Measurements from ENCODE around the gene CTSD. TPM values are rescaled to one million over a fixed set of nuclear protein-coding genes. Genes with fewer than 3 reads are reported as not detected.

Gene CTSD
- total and polyA plus RNA-seq, 4 donors = 310 to 814 (median 553) TPM

- Histone ChIP-seq H3K4me3 (ENCODE audit: low read depth in 1 of 3, low read length in 3 of 3) (no peak overlapping the region), H3K36me3 (ENCODE audit: control insufficient read depth in 4 of 4, insufficient read depth in 3 of 4, low read depth in 1 of 4, low read length in 3 of 4) (no peaks in the 10 kb centered on the region), H3K9me3 (ENCODE audit: control insufficient read depth in 4 of 4, low read length in 3 of 4) (peaks cover 4 to 22% (median 16%) of the 10 kb centered on the region in 4 donors), H3K27ac (ENCODE audit: low read depth in 1 of 2, low read length in 2 of 2) (no peak overlapping the region), H3K4me1 (ENCODE audit: control insufficient read depth in 4 of 4, insufficient read depth in 4 of 4, low read length in 3 of 4) (peaks cover 0 to 3% (median 1%) of the 10 kb centered on the region in 4 donors), H3K27me3 (ENCODE audit: control insufficient read depth in 4 of 4, insufficient read depth in 4 of 4, low read length in 3 of 4) (peaks cover 0 to 2% (median 0%) of the 10 kb centered on the region in 4 donors), H3K9ac (ENCODE audit: low read depth in 1 of 2, low read length in 2 of 2) (no peak overlapping the region)
- TF ChIP-seq FOXA2 (IDR thresholded peaks at IDR 0.05) = no peak
- TF ChIP-seq, protein P1, sequence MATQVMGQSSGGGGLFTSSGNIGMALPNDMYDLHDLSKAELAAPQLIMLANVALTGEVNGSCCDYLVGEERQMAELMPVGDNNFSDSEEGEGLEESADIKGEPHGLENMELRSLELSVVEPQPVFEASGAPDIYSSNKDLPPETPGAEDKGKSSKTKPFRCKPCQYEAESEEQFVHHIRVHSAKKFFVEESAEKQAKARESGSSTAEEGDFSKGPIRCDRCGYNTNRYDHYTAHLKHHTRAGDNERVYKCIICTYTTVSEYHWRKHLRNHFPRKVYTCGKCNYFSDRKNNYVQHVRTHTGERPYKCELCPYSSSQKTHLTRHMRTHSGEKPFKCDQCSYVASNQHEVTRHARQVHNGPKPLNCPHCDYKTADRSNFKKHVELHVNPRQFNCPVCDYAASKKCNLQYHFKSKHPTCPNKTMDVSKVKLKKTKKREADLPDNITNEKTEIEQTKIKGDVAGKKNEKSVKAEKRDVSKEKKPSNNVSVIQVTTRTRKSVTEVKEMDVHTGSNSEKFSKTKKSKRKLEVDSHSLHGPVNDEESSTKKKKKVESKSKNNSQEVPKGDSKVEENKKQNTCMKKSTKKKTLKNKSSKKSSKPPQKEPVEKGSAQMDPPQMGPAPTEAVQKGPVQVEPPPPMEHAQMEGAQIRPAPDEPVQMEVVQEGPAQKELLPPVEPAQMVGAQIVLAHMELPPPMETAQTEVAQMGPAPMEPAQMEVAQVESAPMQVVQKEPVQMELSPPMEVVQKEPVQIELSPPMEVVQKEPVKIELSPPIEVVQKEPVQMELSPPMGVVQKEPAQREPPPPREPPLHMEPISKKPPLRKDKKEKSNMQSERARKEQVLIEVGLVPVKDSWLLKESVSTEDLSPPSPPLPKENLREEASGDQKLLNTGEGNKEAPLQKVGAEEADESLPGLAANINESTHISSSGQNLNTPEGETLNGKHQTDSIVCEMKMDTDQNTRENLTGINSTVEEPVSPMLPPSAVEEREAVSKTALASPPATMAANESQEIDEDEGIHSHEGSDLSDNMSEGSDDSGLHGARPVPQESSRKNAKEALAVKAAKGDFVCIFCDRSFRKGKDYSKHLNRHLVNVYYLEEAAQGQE (IDR thresholded peaks at IDR 0.05) = peak; percentile 14
- no peak for DNase-seq (ENCODE audit: low spot score)
- WGBS = 84% methylated on average over 8 of the region's 8 CpGs
Measured at GRCh38 chr11:1740786-1741530, 22.8 kb downstream of the CTSD start.

DNA sequence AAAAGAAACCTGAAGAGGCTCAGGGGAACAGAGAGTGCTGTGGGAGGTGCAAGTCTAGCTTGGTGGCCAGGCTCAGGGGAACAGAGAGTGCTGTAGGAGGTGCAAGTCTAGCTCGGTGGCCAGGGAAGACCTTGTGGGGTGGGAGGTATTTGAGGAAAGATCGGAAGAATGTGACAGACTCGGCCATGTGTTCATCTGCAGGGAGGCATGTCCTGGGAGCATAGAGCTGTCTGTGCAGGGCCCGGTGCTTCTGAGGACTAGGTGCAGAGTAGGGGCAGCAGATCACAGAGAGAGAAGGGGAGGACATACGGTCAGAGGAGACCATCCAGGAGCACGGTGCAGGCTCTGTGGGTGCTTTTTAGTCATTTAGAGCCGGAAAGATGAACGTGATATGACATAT, 24.2 kb downstream of the CTSD start:
- no peak overlapping the region for H3K27ac ChIP-seq (ENCODE audit: low read depth in 1 of 2, low read length in 2 of 2)
- no peak overlapping the region for H3K9ac ChIP-seq (ENCODE audit: low read depth in 1 of 2, low read length in 2 of 2)
- no peaks in the 10 kb centered on the region for H3K36me3 ChIP-seq (ENCODE audit: control insufficient read depth in 4 of 4, insufficient read depth in 3 of 4, low read depth in 1 of 4, low read length in 3 of 4)
- peaks cover 4 to 22% (median 16%) of the 10 kb centered on the region in 4 donors for H3K9me3 ChIP-seq (ENCODE audit: control insufficient read depth in 4 of 4, low read length in 3 of 4)
- H3K4me3 ChIP-seq (ENCODE audit: low read depth in 1 of 3, low read length in 3 of 3) = no peak overlapping the region
- no peak for DNase-seq (ENCODE audit: low spot score)
- no peak for TF ChIP-seq FOXA1 (IDR thresholded peaks at IDR 0.05)
- no peak for TF ChIP-seq MAX (IDR thresholded peaks at IDR 0.05)
- TF ChIP-seq JUND (IDR thresholded peaks at IDR 0.05) = no peak
- no peak for TF ChIP-seq NR2F2 (IDR thresholded peaks at IDR 0.05)
- no peak for TF ChIP-seq CTCF (IDR thresholded peaks at IDR 0.05; ENCODE audit: low read depth, low read length, missing input control)
- TF ChIP-seq TAF1 (conservative IDR thresholded peaks at IDR 0.05) = no peak
- TF ChIP-seq FOXA2 (IDR thresholded peaks at IDR 0.05) = no peak
- no peak for TF ChIP-seq EGR1 (IDR thresholded peaks at IDR 0.05; ENCODE audit: low read depth in 2 of 2)
- no peak for TF ChIP-seq HNF4G (IDR thresholded peaks at IDR 0.05)
- peaks cover 0 to 2% (median 0%) of the 10 kb centered on the region in 4 donors for H3K27me3 ChIP-seq (ENCODE audit: control insufficient read depth in 4 of 4, insufficient read depth in 4 of 4, low read length in 3 of 4)
- WGBS = 67% methylated on average over 8 of the region's 8 CpGs
- H3K4me1 ChIP-seq (ENCODE audit: control insufficient read depth in 4 of 4, insufficient read depth in 4 of 4, low read length in 3 of 4) = no peaks in the 10 kb centered on the region

DNA sequence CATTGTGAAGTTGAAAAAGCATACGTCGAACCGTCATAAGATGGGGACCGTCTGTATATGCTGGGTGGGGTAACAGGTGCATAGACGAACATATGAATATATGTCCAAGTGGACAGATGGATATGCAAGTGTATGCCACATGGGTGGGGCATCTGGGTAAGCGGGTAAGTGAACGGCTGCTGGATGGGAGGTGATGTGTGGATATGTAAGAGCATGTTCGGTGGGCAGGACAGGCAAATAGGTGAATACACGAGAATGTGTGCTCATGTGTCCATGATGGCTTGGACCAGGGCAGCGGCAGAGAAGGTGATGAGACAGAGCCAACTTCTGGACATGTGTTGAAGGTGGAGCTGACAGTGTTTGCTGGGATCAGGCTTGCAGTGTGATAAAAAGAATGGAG, 25.3 kb downstream of the CTSD start:
- Histone ChIP-seq H3K27ac (ENCODE audit: low read depth in 1 of 2, low read length in 2 of 2) (no peak overlapping the region), H3K4me1 (ENCODE audit: control insufficient read depth in 4 of 4, insufficient read depth in 4 of 4, low read length in 3 of 4) (peaks cover 0 to 3% (median 0%) of the 10 kb centered on the region in 4 donors), H3K4me3 (ENCODE audit: low read depth in 1 of 3, low read length in 3 of 3) (no peak overlapping the region), H3K36me3 (ENCODE audit: control insufficient read depth in 4 of 4, insufficient read depth in 3 of 4, low read depth in 1 of 4, low read length in 3 of 4) (no peaks in the 10 kb centered on the region), H3K9me3 (ENCODE audit: control insufficient read depth in 4 of 4, low read length in 3 of 4) (peaks cover 4 to 22% (median 16%) of the 10 kb centered on the region in 4 donors), H3K27me3 (ENCODE audit: control insufficient read depth in 4 of 4, insufficient read depth in 4 of 4, low read length in 3 of 4) (peaks cover 0 to 2% (median 0%) of the 10 kb centered on the region in 4 donors), H3K9ac (ENCODE audit: low read depth in 1 of 2, low read length in 2 of 2) (no peak overlapping the region)
- DNase-seq (ENCODE audit: low spot score) = no peak
- WGBS = 88% methylated on average over 10 of the region's 10 CpGs
- TF ChIP-seq CTCF (IDR thresholded peaks at IDR 0.05; ENCODE audit: low read depth, low read length, missing input control) (no peak), TAF1 (conservative IDR thresholded peaks at IDR 0.05) (no peak), GABPA (IDR thresholded peaks at IDR 0.05 in 1 of 2, conservative IDR thresholded peaks at IDR 0.05 in 1 of 2) (no peak), RAD21 (IDR thresholded peaks at IDR 0.05) (no peak), HNF4G (IDR thresholded peaks at IDR 0.05) (no peak), NR2F2 (IDR thresholded peaks at IDR 0.05) (no peak), FOXA2 (IDR thresholded peaks at IDR 0.05) (no peak), HNF4A (conservative IDR thresholded peaks at IDR 0.05) (no peak), FOXA1 (IDR thresholded peaks at IDR 0.05) (no peak), RXRA (IDR thresholded peaks at IDR 0.05) (no peak), JUND (IDR thresholded peaks at IDR 0.05) (no peak), EGR1 (IDR thresholded peaks at IDR 0.05; ENCODE audit: low read depth in 2 of 2) (no peak), MAX (IDR thresholded peaks at IDR 0.05) (no peak)
- TF ChIP-seq, protein P2, sequence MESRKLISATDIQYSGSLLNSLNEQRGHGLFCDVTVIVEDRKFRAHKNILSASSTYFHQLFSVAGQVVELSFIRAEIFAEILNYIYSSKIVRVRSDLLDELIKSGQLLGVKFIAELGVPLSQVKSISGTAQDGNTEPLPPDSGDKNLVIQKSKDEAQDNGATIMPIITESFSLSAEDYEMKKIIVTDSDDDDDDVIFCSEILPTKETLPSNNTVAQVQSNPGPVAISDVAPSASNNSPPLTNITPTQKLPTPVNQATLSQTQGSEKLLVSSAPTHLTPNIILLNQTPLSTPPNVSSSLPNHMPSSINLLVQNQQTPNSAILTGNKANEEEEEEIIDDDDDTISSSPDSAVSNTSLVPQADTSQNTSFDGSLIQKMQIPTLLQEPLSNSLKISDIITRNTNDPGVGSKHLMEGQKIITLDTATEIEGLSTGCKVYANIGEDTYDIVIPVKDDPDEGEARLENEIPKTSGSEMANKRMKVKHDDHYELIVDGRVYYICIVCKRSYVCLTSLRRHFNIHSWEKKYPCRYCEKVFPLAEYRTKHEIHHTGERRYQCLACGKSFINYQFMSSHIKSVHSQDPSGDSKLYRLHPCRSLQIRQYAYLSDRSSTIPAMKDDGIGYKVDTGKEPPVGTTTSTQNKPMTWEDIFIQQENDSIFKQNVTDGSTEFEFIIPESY (IDR thresholded peaks at IDR 0.05) = no peak

All from liver (tissue), 9 donors.